Right lobe of liver (tissue), 6 donors: ENCODE results near the gene PRPF38A. TPM values are rescaled to one million over a fixed set of nuclear protein-coding genes. Genes with fewer than 3 reads are reported as not detected.

Experiments
- ATAC-seq, 4 donors: fragments of 200-7000 bp; cut with Tn5 transposase; one replicate each; pipeline ENCODE4 v1.9.1; 2020; ENCODE audit warnings: mild to moderate bottlenecking in 4 of 4, moderate library complexity in 4 of 4
- DNase-seq, 3 donors: peaks; one replicate each; pipeline ENCODE4 v3.0.0-alpha.2; 2020
- H3K27ac ChIP-seq, 3 donors: fragments of 200-600 bp; one replicate each; pipeline ENCODE4 v1.8.0; 2022
- H3K27me3 ChIP-seq, 2 donors: fragments of 200-600 bp; one replicate each; pipeline ENCODE4 v1.8.0; 2022
- H3K36me3 ChIP-seq, 4 donors: fragments of 200-600 bp; sonication (generic) in 1 of 4; one replicate each; pipeline versions ENCODE4 v1.5.1 to v1.8.0; 2017 to 2022; ENCODE audit warnings: control low read depth in 1 of 4
- H3K4me1 ChIP-seq, 4 donors: fragments of 200-600 bp; sonication (generic) in 1 of 4; one replicate each; pipeline versions ENCODE4 v1.5.1 to v1.8.0; 2017 to 2022; ENCODE audit warnings: control low read depth in 1 of 4
- H3K4me3 ChIP-seq, 3 donors: fragments of 200-600 bp; one replicate each; pipeline ENCODE4 v1.8.0; 2022
- H3K9me3 ChIP-seq, 4 donors: fragments of 200-600 bp; sonication (generic) in 1 of 4; one replicate each; pipeline versions ENCODE4 v1.5.1 to v1.8.0; 2017 to 2022; ENCODE audit warnings: control low read depth in 1 of 4
- POLR2A ChIP-seq: fragments of 450-650 bp; IDR thresholded peaks from one replicate; pipeline ENCODE4 v1.6.1; 2017; ENCODE audit warnings: antibody characterized with exemption, mild to moderate bottlenecking
- WGBS: methylation state at CpG from one replicate; pipeline ENCODE4 v1.1.6; 2018; ENCODE audit warnings: low coverage, low lambda C conversion rate; ENCODE audit not compliant: insufficient coverage; ENCODE audit errors: missing lambda C conversion rate; 5-methylcytosine and 5-hydroxymethylcytosine counted together
- intact Hi-C, 2 donors: fragments of 100-400 bp; cut with DNase I; formaldehyde crosslinking; loops; one replicate each; pipeline versions ENCODE4 v1.11.2 to v1.14.1; 2022
- total RNA-seq, 6 experiments: library from RNA; depleted of rRNA in 2 of 6; stranded (reverse); fragments of >200 nt in 2 of 6; fragmentation: NEBNext Ultra II Directional in 3 of 6; extraction: Animal tissue kit (Norgen Biotek cat#: 25700) in 3 of 6; gene quantifications; one replicate each; pipeline versions ENCODE4 v1.1.0 to v1.2.4, GENCODE V29; 2016 to 2023
- TF ChIP-seq, protein P1 (sequence below), 4 donors: fragments of 200-600 bp in 3 of 4; fragments of 450-650 bp in 1 of 4; IDR thresholded peaks; one replicate each; pipeline versions ENCODE4 v1.5.1 to v1.8.0; 2016 to 2022; ENCODE audit warnings: antibody characterized with exemption in 4 of 4, mild to moderate bottlenecking in 2 of 4
- donor health status: DM: no; HTN: yes; CAD: no.
- donor health status: DM: no; HTN: no; CAD: no.
- donor health status: DM: no; HTN: no; CAD: no.
- donor health status: DM: no; HTN: yes; CAD: no.
- donor health status: DM: no; HTN: yes; CAD: no.

PRPF38A gene
- total RNA-seq, 6 experiments from 2014 or later = 4.5 to 14.4 (median 11.4) TPM

- Histone ChIP-seq H3K9me3 (no peaks in the 10 kb centered on the region), H3K4me1 (no peaks in the 10 kb centered on the region), H3K4me3 (no peak overlapping the region), H3K27me3 (no peaks in the 10 kb centered on the region), H3K27ac (no peak overlapping the region), H3K36me3 (peaks cover 0 to 31% (median 14%) of the 10 kb centered on the region in 4 donors)
- ATAC-seq (no peak), DNase-seq (no peak)
- intact Hi-C loops = no loop called here
- no peak for TF ChIP-seq POLR2A
- TF ChIP-seq, protein P1, sequence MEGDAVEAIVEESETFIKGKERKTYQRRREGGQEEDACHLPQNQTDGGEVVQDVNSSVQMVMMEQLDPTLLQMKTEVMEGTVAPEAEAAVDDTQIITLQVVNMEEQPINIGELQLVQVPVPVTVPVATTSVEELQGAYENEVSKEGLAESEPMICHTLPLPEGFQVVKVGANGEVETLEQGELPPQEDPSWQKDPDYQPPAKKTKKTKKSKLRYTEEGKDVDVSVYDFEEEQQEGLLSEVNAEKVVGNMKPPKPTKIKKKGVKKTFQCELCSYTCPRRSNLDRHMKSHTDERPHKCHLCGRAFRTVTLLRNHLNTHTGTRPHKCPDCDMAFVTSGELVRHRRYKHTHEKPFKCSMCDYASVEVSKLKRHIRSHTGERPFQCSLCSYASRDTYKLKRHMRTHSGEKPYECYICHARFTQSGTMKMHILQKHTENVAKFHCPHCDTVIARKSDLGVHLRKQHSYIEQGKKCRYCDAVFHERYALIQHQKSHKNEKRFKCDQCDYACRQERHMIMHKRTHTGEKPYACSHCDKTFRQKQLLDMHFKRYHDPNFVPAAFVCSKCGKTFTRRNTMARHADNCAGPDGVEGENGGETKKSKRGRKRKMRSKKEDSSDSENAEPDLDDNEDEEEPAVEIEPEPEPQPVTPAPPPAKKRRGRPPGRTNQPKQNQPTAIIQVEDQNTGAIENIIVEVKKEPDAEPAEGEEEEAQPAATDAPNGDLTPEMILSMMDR (IDR thresholded peaks at IDR 0.05) = no peak
- WGBS = 80% methylated on average over 3 of the region's 3 CpGs
These were observed 22.0 kb downstream of the PRPF38A start for GRCh38 chr1:52426371-52426770.

- Histone ChIP-seq H3K9me3 (no peaks in the 10 kb centered on the region), H3K4me3 (no peak overlapping the region), H3K27me3 (no peaks in the 10 kb centered on the region), H3K27ac (no peak overlapping the region), H3K36me3 (peaks cover 0 to 26% (median 12%) of the 10 kb centered on the region in 4 donors), H3K4me1 (no peaks in the 10 kb centered on the region)
- WGBS = 100% methylated on average over 1 of the region's 1 CpG
- DNase-seq (no peak), ATAC-seq (no peak)
- intact Hi-C loops = no loop called here
- TF ChIP-seq POLR2A = no peak
- TF ChIP-seq, protein P1 (IDR thresholded peaks at IDR 0.05) = no peak
These were observed 22.8 kb downstream of the PRPF38A start for GRCh38 chr1:52427152-52427551.

DNA sequence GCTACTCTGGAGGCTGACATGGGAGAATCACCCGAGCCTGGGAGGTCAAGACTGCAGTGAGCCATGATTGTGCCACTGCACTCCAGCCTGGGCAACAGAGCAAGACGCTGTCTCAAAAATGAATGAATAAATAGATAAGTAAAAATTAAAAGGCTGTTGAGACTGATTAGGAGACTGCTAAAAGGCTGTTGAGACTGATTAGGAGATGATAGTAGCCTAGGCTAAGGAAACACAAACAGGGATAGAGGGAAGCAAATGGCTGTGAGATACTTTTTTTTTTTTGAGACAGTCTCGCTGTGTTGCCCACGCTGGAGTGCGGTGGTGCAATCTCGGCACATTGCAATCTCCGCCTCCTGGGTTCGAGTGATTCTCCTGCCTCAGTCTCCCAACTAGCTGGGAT, 28.4 kb downstream of the PRPF38A start:
- Histone ChIP-seq H3K27ac (no peak overlapping the region), H3K9me3 (no peaks in the 10 kb centered on the region), H3K36me3 (peaks cover 0 to 39% (median 9%) of the 10 kb centered on the region in 4 donors), H3K4me3 (no peak overlapping the region), H3K4me1 (no peaks in the 10 kb centered on the region), H3K27me3 (no peaks in the 10 kb centered on the region)
- ATAC-seq (no peak), DNase-seq (no peak)
- intact Hi-C loops = no loop called here
- TF ChIP-seq POLR2A = no peak
- TF ChIP-seq, protein P1 (IDR thresholded peaks at IDR 0.05) = no peak
- WGBS = 94% methylated on average over 2 of the region's 8 CpGs

DNA sequence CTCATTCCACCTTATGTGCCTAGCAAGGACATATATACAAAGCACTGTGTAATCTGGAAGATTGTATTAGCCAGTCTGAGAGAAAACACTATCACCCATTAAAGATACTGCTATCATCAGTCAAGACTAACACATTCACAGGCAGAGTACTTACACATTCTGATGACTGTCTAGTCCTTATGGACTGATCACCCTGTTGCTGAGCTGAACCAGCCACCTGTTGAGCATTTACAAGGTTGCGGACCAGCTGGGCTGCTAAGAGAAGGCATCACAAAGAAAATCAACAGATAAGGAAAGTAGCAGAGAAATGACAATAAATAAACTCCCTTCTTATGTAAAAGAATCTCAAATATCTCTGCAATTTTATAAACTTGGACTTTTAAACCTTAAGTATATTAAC, 30.8 kb downstream of the PRPF38A start:
- ATAC-seq (no peak), DNase-seq (no peak)
- no peak overlapping the region for H3K4me3 ChIP-seq
- no peaks in the 10 kb centered on the region for H3K27me3 ChIP-seq
- 86% methylated on average over 1 of the region's 1 CpG for whole genome bisulfite sequencing
- no peak overlapping the region for H3K27ac ChIP-seq
- H3K9me3 ChIP-seq = no peaks in the 10 kb centered on the region
- intact Hi-C loops = no loop called here
- H3K4me1 ChIP-seq = no peaks in the 10 kb centered on the region
- H3K36me3 ChIP-seq = peaks cover 0 to 50% (median 13%) of the 10 kb centered on the region in 4 donors
- no peak for TF ChIP-seq POLR2A
- TF ChIP-seq, protein P1 (IDR thresholded peaks at IDR 0.05) = no peak

DNA sequence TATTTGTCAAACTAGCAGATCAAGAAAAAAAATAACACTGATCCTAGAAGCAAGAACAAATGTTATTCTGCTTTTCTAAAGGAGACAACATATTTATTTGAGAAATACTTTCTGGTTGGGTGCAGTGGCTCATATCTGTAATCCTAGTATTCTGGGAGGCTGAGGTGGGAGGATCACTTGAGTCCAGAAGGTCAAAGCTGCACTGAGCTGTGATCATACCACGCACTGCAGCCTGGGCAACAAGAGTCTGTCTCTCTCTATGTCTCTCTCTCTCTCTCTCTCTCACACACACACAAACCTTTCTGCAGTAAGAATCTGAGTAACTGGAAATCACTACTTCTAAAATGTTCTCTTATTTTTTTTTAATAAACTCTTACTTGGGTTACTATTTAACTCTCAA, 31.2 kb downstream of the PRPF38A start:
- TF ChIP-seq, protein P1 (IDR thresholded peaks at IDR 0.05) = no peak
- TF ChIP-seq POLR2A = no peak
- ATAC-seq = no peak
- 100% methylated on average over 1 of the region's 1 CpG for WGBS
- no peak overlapping the region for H3K27ac ChIP-seq
- no peak overlapping the region for H3K4me3 ChIP-seq
- H3K4me1 ChIP-seq = no peaks in the 10 kb centered on the region
- no peaks in the 10 kb centered on the region for H3K27me3 ChIP-seq
- intact Hi-C loops = no loop called here
- no peak for DNase-seq
- H3K9me3 ChIP-seq = no peaks in the 10 kb centered on the region
- peaks cover 0 to 55% (median 11%) of the 10 kb centered on the region in 4 donors for H3K36me3 ChIP-seq
